ENCODE data around the gene PRR29. TPM values are rescaled to one million over a fixed set of nuclear protein-coding genes. Genes with fewer than 3 reads are reported as not detected.

Gene PRR29
- 1 to 10 TPM in 1 of 3 donors, under 1 TPM in 2; 0.09 to 1.1 (median 0.45) TPM for polyA plus RNA-seq

DNA sequence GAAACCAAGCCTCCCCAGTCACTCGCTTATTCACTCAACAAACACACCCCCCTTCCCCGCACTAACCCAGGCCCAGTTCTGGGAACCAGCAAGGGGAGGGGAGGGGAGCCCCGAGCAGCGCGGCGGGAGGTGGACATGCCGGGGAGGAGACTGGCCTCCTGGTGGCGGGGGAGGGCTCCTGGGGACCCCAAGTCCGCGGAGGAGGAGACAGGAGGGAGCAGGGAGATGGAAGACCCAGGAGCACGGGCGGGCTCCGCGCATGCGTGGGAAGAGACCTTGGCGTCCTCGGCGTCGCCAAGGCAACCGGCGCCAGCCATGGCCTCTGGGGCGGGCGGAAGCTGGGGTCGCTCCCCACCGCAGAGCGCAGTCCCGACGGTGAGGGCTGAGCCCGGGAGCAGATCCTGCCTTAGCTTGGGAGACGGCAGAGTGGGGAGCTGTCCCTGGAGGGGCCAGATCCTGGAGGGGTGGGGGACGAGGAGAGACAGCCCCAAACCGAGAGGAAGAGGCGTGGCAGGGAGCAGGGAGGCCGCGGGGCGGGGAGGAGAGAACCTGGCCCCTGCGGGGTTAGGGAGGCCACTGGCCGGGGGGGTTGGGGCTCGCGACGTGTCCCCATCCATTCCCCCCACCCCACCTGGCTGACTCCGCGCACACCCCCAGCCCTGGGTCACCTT lies at the start of gene PRR29:
TSS of gene PRR29 (plus strand) at position 302 of the 671 bp plus-strand sequence. CDS start at position 316, 14 bp downstream.
- WGBS, 3 donors = 1 to 2% (median 1%) methylated on average over 30 to 43 of the region's 43 CpGs
- no peak within 1 kb of the TSS for H3K27ac ChIP-seq (ENCODE audit: low read depth, low read length)

DNA sequence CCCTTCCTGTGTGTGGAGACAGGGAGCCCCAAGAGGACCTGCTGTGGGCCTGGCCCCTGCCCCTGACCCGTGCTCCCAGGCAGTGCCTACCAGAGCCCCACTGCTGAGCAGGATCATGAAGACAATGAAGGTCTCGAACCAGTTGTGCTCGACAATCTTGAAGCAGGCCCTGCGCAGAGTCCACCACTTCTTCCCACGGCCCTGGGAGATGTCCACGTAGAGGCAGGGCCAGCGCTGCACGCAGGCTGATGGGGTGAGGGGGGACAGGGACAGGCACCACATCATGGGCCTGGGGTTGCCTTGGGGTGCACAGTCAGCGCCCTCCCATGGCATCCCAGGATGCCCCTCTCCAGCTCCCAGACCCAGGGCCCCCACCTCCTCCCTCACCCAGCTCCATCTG lies 49.6 kb upstream of the PRR29 start:
- WGBS, 3 donors = 89 to 94% (median 93%) methylated on average over 9 of the region's 9 CpGs
- H3K27ac ChIP-seq (ENCODE audit: low read depth, low read length) = no peak overlapping the region

DNA sequence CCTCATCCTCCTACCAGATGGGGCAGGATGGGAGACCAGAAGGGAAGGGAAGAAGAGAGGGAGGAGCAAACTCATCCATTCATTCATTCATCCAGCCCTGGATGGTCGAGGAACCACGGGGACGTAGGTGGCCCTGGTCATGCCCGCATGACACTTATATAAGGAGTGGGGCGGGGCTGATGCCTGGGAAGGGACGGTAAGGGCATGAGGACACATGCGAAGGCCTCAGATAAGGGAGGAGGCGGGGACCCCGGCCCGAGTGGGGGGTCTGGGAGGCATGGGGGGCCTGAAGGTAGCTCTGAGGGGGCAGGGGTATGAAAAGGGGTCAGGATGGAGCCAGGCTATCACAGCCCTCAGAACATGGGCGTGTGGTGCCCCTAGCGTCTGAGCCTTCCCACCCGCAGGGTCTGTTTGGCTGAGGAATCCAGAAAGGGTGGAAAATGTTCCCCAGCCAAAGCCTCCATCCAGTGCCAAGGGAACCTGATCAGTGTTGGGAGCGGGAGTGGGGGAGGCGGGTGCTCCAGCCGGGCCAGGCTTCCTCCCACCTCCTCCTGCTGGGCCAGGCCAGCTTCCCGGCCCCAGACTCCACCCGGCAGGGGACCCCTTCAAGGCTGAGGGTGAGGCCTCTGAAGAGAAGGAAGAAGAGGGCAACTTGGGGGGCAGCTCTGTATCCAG lies 48.4 kb upstream of the PRR29 start:
- H3K27ac ChIP-seq (ENCODE audit: low read depth, low read length) = no peak overlapping the region
- WGBS, 3 donors = 67 to 74% (median 73%) methylated on average over 16 to 18 of the region's 18 CpGs

- 75 to 94% (median 90%) methylated on average over 28 to 29 of the region's 29 CpGs for WGBS, 3 donors
- H3K27ac ChIP-seq (ENCODE audit: low read depth, low read length) = no peak overlapping the region
Measured at GRCh38 chr17:63950940-63951907, 46.9 kb upstream of the PRR29 start.

GRCh38 chr17:63954402-63955063 lies 43.6 kb upstream of the PRR29 start:
- H3K27ac ChIP-seq (ENCODE audit: low read depth, low read length) = no peak overlapping the region
- 42 to 51% (median 46%) methylated on average over 11 of the region's 11 CpGs for WGBS, 3 donors

- 74 to 83% (median 80%) methylated on average over 11 of the region's 11 CpGs for WGBS, 3 donors
- H3K27ac ChIP-seq (ENCODE audit: low read depth, low read length) = no peak overlapping the region
Measured at GRCh38 chr17:63955232-63955631, 42.9 kb upstream of the PRR29 start.

GRCh38 chr17:63955791-63956190 lies 42.4 kb upstream of the PRR29 start:
- H3K27ac ChIP-seq (ENCODE audit: low read depth, low read length) = no peak overlapping the region

DNA sequence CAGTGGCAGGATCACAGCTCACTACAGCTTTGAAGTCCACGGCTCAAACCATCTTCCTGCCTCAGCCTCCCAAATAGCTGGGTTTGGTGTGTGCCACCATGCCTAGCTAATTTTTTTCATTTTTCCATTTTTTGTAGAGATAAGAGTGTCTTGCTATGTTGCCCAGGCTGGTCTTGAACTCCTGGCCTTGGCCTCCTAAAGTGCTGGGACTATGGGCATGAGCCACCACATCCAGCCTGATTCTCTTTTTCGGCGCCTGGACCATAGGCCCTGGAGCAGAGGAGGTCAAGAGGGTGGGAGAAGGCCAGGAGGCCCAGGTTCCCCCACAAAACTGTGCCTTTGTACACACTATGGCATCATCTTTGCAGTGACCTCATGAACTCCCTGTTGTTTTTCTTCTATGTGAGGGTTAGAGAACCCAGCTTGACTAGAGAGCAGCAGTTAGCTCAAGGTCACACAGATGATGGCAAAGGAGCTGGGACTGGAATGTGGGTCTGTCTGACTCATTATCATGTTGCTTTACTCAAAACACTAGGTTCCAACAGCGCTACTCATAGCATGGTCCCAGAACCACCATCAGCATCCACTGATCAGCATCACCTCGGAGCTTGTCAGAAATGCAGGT lies 41.7 kb upstream of the PRR29 start:
- 91 to 97% (median 94%) methylated on average over 5 of the region's 5 CpGs for WGBS, 3 donors

More at GRCh38 chr17:63955791-63956190, 42.4 kb upstream of the PRR29 start:
- WGBS, 3 donors = 87 to 89% (median 88%) methylated on average over 4 of the region's 4 CpGs

DNA sequence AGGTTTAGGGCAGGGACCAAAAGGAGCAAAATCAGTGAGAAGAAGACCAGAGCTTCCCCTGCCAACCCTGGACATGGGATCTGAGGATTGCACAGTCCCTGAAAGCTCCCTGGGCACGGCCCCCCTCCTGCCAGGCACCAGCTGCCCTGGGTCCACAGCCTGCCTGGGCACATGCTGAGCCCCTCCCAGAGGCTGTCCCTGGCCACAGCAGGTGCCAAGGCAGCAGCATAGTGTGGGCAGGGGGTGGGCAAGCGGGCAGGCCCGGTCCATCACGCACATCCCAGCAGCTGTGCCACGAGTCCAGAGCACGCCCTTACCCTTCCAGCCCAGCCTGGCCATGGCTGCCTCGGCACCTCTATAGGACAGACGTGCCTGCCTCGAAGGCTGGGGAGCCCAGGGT lies 38.1 kb upstream of the PRR29 start:
- no peak overlapping the region for H3K27ac ChIP-seq (ENCODE audit: low read depth, low read length)
- 61 to 82% (median 65%) methylated on average over 8 to 9 of the region's 9 CpGs for WGBS, 3 donors

More for the DNA sequence above, 41.7 kb upstream of the PRR29 start:
- no peak overlapping the region for H3K27ac ChIP-seq (ENCODE audit: low read depth, low read length)

- H3K27ac ChIP-seq (ENCODE audit: low read depth, low read length) = no peak overlapping the region
- WGBS, 3 donors = 55 to 70% (median 61%) methylated on average over 7 of the region's 7 CpGs
Measured at GRCh38 chr17:63960430-63960829, 37.7 kb upstream of the PRR29 start.

GRCh38 chr17:63961355-63962212 lies 36.6 kb upstream of the PRR29 start:
- no peak overlapping the region for H3K27ac ChIP-seq (ENCODE audit: low read depth, low read length)
- 12 to 19% (median 17%) methylated on average over 33 to 37 of the region's 37 CpGs for WGBS, 3 donors

- 46 to 60% (median 56%) methylated on average over 10 of the region's 10 CpGs for WGBS, 3 donors
- no peak overlapping the region for H3K27ac ChIP-seq (ENCODE audit: low read depth, low read length)
Measured at GRCh38 chr17:63962298-63962744, 35.8 kb upstream of the PRR29 start.

DNA sequence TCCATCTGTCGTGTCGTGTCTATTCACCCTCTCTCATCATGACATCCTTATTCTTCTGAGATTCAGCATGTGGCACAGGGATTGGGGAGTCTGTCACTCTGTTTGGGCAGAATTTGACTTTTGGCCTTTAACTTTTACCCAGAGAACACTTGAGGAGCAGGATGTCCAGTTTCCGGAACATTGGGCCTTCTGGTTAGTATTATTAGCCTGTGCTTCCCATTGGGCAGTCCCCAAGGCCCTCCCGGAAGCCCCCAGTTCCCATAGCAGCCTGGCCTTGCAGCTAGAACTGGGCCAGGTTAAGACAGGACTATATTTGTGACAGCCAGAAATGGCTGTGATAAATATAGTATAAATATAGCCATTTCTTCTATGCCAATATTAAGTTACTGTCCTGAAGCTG lies 35.0 kb upstream of the PRR29 start:
- no peak overlapping the region for H3K27ac ChIP-seq (ENCODE audit: low read depth, low read length)
- 67 to 85% (median 74%) methylated on average over 4 of the region's 4 CpGs for WGBS, 3 donors

DNA sequence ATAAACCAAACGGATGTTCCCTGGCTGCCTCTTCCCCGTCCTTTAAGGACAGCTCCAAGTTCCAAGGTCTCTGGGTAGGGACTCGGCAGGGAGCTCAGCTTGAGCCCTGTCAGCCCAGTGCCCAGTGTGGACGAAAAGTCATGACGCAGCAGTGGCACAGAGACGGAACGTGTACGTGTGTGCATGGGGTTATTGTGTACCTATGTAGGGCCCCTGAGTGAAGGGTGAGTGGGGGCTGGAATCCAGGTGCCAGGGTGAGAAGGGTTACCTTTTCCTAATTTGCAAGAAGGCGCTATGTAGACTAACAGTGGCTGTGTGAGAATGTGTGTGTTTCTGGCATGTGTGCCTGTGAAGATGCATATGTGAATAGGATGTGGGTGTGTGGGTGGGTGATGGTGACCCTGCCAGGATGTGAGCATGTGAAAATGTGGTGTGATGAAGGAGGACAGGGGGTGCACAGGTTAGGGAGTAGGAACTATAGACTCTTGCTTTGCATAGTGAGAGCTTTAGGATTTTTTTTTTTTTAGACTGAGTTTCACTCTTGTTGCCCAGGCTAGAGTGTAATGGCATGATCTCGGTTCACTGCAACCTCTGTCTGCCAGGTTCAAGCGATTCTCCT lies 31.4 kb upstream of the PRR29 start:
- H3K27ac ChIP-seq (ENCODE audit: low read depth, low read length) = no peak overlapping the region
- 67 to 89% (median 88%) methylated on average over 11 of the region's 11 CpGs for WGBS, 3 donors

DNA sequence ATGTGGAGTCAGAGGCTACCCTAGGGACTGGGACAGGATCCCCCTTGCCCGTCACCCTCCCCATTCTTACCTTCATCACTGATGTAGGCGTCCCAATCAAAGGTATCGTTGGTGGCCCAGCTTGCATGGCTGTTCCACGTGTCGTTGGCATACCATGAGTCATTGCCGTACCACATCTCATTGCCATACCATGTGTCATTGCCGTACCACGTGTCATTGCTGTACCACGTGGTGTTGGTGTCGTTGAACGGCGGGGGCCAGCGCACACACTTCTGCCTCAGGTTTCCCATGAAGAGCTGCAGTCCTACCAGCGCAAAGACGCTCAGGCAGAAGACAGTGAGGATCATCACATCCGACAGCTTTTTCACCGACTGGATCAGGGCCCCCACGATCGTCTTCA lies 30.2 kb upstream of the PRR29 start:
- 88 to 90% (median 89%) methylated on average over 19 of the region's 19 CpGs for WGBS, 3 donors
- no peak overlapping the region for H3K27ac ChIP-seq (ENCODE audit: low read depth, low read length)

GRCh38 chr17:63969278-63969677 lies 28.9 kb upstream of the PRR29 start:
- no peak overlapping the region for H3K27ac ChIP-seq (ENCODE audit: low read depth, low read length)
- WGBS, 3 donors = 68 to 84% (median 70%) methylated on average over 10 of the region's 10 CpGs

- 87 to 98% (median 96%) methylated on average over 14 of the region's 14 CpGs for WGBS, 3 donors
- no peak within 1 kb of the TSS for H3K27ac ChIP-seq (ENCODE audit: low read depth, low read length)
Measured at GRCh38 chr17:63972796-63973195, 25.4 kb upstream of the PRR29 start, which contains the start of gene SCN4A. Gene SCN4A, minus strand, starts transcription at chr17:63972918. Its CDS starts 77 bp downstream, at chr17:63972841.

Data from adipose tissue (tissue), 3 donors.